Testis (tissue), 2 donors: ENCODE measurements around the gene CDH23.

ENCODE experiments used
- CTCF ChIP-seq, 3 experiments: fragments of 450-650 bp in 2 of 3; fragments of 200-600 bp in 1 of 3; sonication (generic) in 1 of 3; IDR thresholded peaks; one replicate each; pipeline ENCODE4 v1.5.1; 2016 to 2019; ENCODE audit warnings: antibody characterized with exemption in 3 of 3, mild to moderate bottlenecking in 2 of 3, moderate library complexity in 1 of 3
- POLR2A ChIP-seq: fragments of 450-650 bp; IDR thresholded peaks from one replicate; pipeline ENCODE4 v1.6.1; 2017; ENCODE audit warnings: antibody characterized with exemption, mild to moderate bottlenecking, moderate library complexity

GRCh38 chr10:71516890-71517289 lies 120.2 kb downstream of the CDH23 start:
- TF ChIP-seq CTCF (IDR thresholded peaks at IDR 0.05) = no peak
- TF ChIP-seq POLR2A = no peak
